GM18868 (cell line): ENCODE measurements around the gene MAP1LC3A.

Experiments used
- ATAC-seq: cut with Tn5 transposase; IDR thresholded peaks from one replicate; pipeline ENCODE4 v1.9.1; 2021; ENCODE audit warnings: mild to moderate bottlenecking, moderate library complexity; ENCODE audit not compliant: unreplicated experiment

The MAP1LC3A gene

GRCh38 chr20:34528921-34529297 is 29.6 kb upstream of the MAP1LC3A start:
- ATAC-seq = no peak

- ATAC-seq = no peak
Measured at GRCh38 chr20:34529742-34530141, 28.8 kb upstream of the MAP1LC3A start.

- ATAC-seq = no peak
Measured at GRCh38 chr20:34530342-34530741, 28.2 kb upstream of the MAP1LC3A start.

GRCh38 chr20:34531608-34532265 is 26.8 kb upstream of the MAP1LC3A start:
- no peak for ATAC-seq

GRCh38 chr20:34532320-34532719 is 26.2 kb upstream of the MAP1LC3A start:
- ATAC-seq = no peak

GRCh38 chr20:34532756-34533155 is 25.8 kb upstream of the MAP1LC3A start:
- ATAC-seq = no peak

GRCh38 chr20:34534391-34535165 is 23.9 kb upstream of the MAP1LC3A start:
- ATAC-seq = no peak

- ATAC-seq = no peak
Measured at GRCh38 chr20:34535301-34535840, 23.1 kb upstream of the MAP1LC3A start.

- no peak for ATAC-seq
Measured at GRCh38 chr20:34535857-34536256, 22.7 kb upstream of the MAP1LC3A start.

- no peak for ATAC-seq
Measured at GRCh38 chr20:34536798-34537394, 21.6 kb upstream of the MAP1LC3A start.

GRCh38 chr20:34537651-34538050 is 20.9 kb upstream of the MAP1LC3A start:
- ATAC-seq = no peak

GRCh38 chr20:34538671-34539123 is 19.8 kb upstream of the MAP1LC3A start:
- no peak for ATAC-seq

- ATAC-seq = no peak
Measured at GRCh38 chr20:34539756-34540155, 18.8 kb upstream of the MAP1LC3A start.

GRCh38 chr20:34540596-34541263 is 17.8 kb upstream of the MAP1LC3A start:
- no peak for ATAC-seq

- no peak for ATAC-seq
Measured at GRCh38 chr20:34541264-34541901, 17.1 kb upstream of the MAP1LC3A start.

- no peak for ATAC-seq
Measured at GRCh38 chr20:34541917-34542316, 16.6 kb upstream of the MAP1LC3A start.

- no peak for ATAC-seq
Measured at GRCh38 chr20:34542439-34542838, 16.1 kb upstream of the MAP1LC3A start.

GRCh38 chr20:34543463-34544056 is 15.0 kb upstream of the MAP1LC3A start:
- ATAC-seq = no peak

- ATAC-seq = no peak
Measured at GRCh38 chr20:34544109-34544796, 14.3 kb upstream of the MAP1LC3A start.

- ATAC-seq = no peak
Measured at GRCh38 chr20:34546751-34547181, 11.8 kb upstream of the MAP1LC3A start.
